Endodermal cell (in vitro differentiated cells): ENCODE data around the gene ATXN1. TPM values are rescaled to one million over a fixed set of nuclear protein-coding genes. Genes with fewer than 3 reads are reported as not detected.

Source experiments
- DNase-seq: peaks from one replicate; pipeline ENCODE4 v3.0.0-alpha.2; 2017
- H3K27ac ChIP-seq: 2 replicates; pipeline ENCODE4 v1.5.1; 2013; ENCODE audit warnings: mild to moderate bottlenecking, low read depth, low read length, moderate library complexity
- H3K27me3 ChIP-seq: 2 replicates; pipeline ENCODE4 v1.6.1; 2013; ENCODE audit warnings: mild to moderate bottlenecking, low read length, moderate library complexity; ENCODE audit not compliant: insufficient read depth, control insufficient read depth, poor library complexity, severe bottlenecking
- H3K36me3 ChIP-seq: 2 replicates; pipeline ENCODE4 v1.7.0; 2013; ENCODE audit warnings: mild to moderate bottlenecking, low read length, moderate library complexity; ENCODE audit not compliant: control insufficient read depth, insufficient read depth
- H3K4me1 ChIP-seq: one replicate; pipeline ENCODE4 v1.7.0; 2013; ENCODE audit warnings: low read length; ENCODE audit not compliant: control insufficient read depth, insufficient read depth
- H3K4me3 ChIP-seq: 2 replicates; pipeline ENCODE4 v1.5.1; 2013; ENCODE audit warnings: mild to moderate bottlenecking, low read length, moderate library complexity
- H3K9ac ChIP-seq: 2 replicates; pipeline ENCODE4 v1.6.1; 2013; ENCODE audit warnings: mild to moderate bottlenecking, low read length, moderate library complexity; ENCODE audit not compliant: poor library complexity, severe bottlenecking; ENCODE audit errors: extremely low read depth
- H3K9me3 ChIP-seq: 2 replicates; pipeline ENCODE4 v1.6.1; 2013; ENCODE audit warnings: mild to moderate bottlenecking, low read length, moderate library complexity; ENCODE audit not compliant: control insufficient read depth
- H3K27ac Mint-ChIP-seq: 2 replicates; pipeline ENCODE4 v1.8.0; 2020; ENCODE audit warnings: mixed read lengths
- H3K27me3 Mint-ChIP-seq: 2 replicates; pipeline ENCODE4 v1.8.0; 2021; ENCODE audit warnings: mild to moderate bottlenecking, mixed read lengths; ENCODE audit not compliant: insufficient read depth
- H3K36me3 Mint-ChIP-seq: 2 replicates; pipeline ENCODE4 v1.8.0; 2020; ENCODE audit warnings: low read depth, mixed read lengths
- H3K4me1 Mint-ChIP-seq: 2 replicates; pipeline ENCODE4 v1.8.0; 2020; ENCODE audit warnings: mixed read lengths
- H3K4me3 Mint-ChIP-seq: 2 replicates; pipeline ENCODE4 v1.8.0; 2020; ENCODE audit warnings: mild to moderate bottlenecking, moderate library complexity, mixed read lengths
- H3K9me3 Mint-ChIP-seq: 2 replicates; pipeline ENCODE4 v1.8.0; 2020; ENCODE audit warnings: mild to moderate bottlenecking, mixed read lengths
- CTCF ChIP-seq: fragments of 200-600 bp; sonication (generic); conservative IDR thresholded peaks from 2 replicates; pipeline ENCODE4 v1.5.0; 2021; ENCODE audit warnings: antibody characterized with exemption, mild to moderate bottlenecking
- WGBS, 2 experiments: methylation state at CpG; one replicate each; pipeline versions ENCODE4 v1.1.5 to v1.1.7; 2013; ENCODE audit warnings: missing lambda C conversion rate in 2 of 2, mixed read lengths in 1 of 2; ENCODE audit not compliant: insufficient coverage in 1 of 2, insufficient read length in 1 of 2; 5-methylcytosine and 5-hydroxymethylcytosine counted together
- total RNA-seq, 2 donors: library from RNA; stranded (reverse); fragmentation: NEBNext Ultra II Directional in 1 of 2; extraction: Animal tissue kit (Norgen Biotek cat#: 25700) in 1 of 2; gene quantifications; 2 replicates in 1 of 2; 3 replicates in 1 of 2; pipeline ENCODE4 v1.2.1, GENCODE V29; 2021

The ATXN1 gene
- total RNA-seq, 2 donors from 2014 or later = 10.4 to 15.9 TPM

GRCh38 chr6:16544006-16544405 is 217.3 kb downstream of the ATXN1 start:
- Mint-ChIP-seq H3K4me3 (no peak overlapping the region), H3K27me3 (no peaks in the 10 kb centered on the region), H3K9me3 (no peaks in the 10 kb centered on the region), H3K27ac (no peak overlapping the region), H3K36me3 (no peaks in the 10 kb centered on the region), H3K4me1 (peaks cover 10% of the 10 kb centered on the region)
- H3K27ac ChIP-seq = peak overlapping the region; percentile 61
- no peak overlapping the region for H3K9ac ChIP-seq
- no peaks in the 10 kb centered on the region for H3K9me3 ChIP-seq
- no peak for TF ChIP-seq CTCF
- 57 to 80% methylated on average over 10 to 11 of the region's 11 CpGs for WGBS, 2 experiments
- DNase-seq = peak; percentile 56
- no peaks in the 10 kb centered on the region for H3K36me3 ChIP-seq
- H3K27me3 ChIP-seq = no peaks in the 10 kb centered on the region
- H3K4me3 ChIP-seq = no peak overlapping the region
- no peaks in the 10 kb centered on the region for H3K4me1 ChIP-seq

- Histone ChIP-seq H3K27ac (no peak overlapping the region), H3K4me1 (no peaks in the 10 kb centered on the region), H3K27me3 (no peaks in the 10 kb centered on the region), H3K9ac (no peak overlapping the region), H3K36me3 (no peaks in the 10 kb centered on the region), H3K9me3 (no peaks in the 10 kb centered on the region), H3K4me3 (no peak overlapping the region)
- Mint-ChIP-seq H3K4me1 (peaks cover 10% of the 10 kb centered on the region), H3K4me3 (no peak overlapping the region), H3K36me3 (no peaks in the 10 kb centered on the region), H3K9me3 (no peaks in the 10 kb centered on the region), H3K27me3 (no peaks in the 10 kb centered on the region), H3K27ac (no peak overlapping the region)
- DNase-seq = no peak
- 95 to 100% methylated on average over 1 to 5 of the region's 5 CpGs for WGBS, 2 experiments
- TF ChIP-seq CTCF = no peak
These were observed 217.7 kb downstream of the ATXN1 start for GRCh38 chr6:16543521-16543920.

GRCh38 chr6:16542070-16542469 is 219.2 kb downstream of the ATXN1 start:
- no peaks in the 10 kb centered on the region for H3K9me3 Mint-ChIP-seq
- Histone ChIP-seq H3K4me3 (no peak overlapping the region), H3K4me1 (no peaks in the 10 kb centered on the region), H3K9ac (no peak overlapping the region), H3K9me3 (no peaks in the 10 kb centered on the region), H3K27ac (no peak overlapping the region), H3K27me3 (no peaks in the 10 kb centered on the region), H3K36me3 (no peaks in the 10 kb centered on the region)
- H3K27me3 Mint-ChIP-seq = no peaks in the 10 kb centered on the region
- no peak overlapping the region for H3K27ac Mint-ChIP-seq
- TF ChIP-seq CTCF = no peak
- H3K4me3 Mint-ChIP-seq = no peak overlapping the region
- 91 to 100% methylated on average over 3 to 7 of the region's 7 CpGs for WGBS, 2 experiments
- peaks cover 10% of the 10 kb centered on the region for H3K4me1 Mint-ChIP-seq
- DNase-seq = no peak
- H3K36me3 Mint-ChIP-seq = no peaks in the 10 kb centered on the region
